HG03469 (cell line): Measurements from ENCODE around the gene NCAPH2.
"Not testable (repeated sequence)": the region's sequence is repeated elsewhere in the genome, so short reads cannot be mapped to it uniquely, and the experiment has no call there.

Experiments
- ATAC-seq: cut with Tn5 transposase; IDR thresholded peaks from one replicate; pipeline ENCODE4 v1.9.1; 2021; ENCODE audit warnings: mild to moderate bottlenecking, moderate library complexity, moderate number of reproducible peaks; ENCODE audit not compliant: unreplicated experiment

The NCAPH2 gene

DNA sequence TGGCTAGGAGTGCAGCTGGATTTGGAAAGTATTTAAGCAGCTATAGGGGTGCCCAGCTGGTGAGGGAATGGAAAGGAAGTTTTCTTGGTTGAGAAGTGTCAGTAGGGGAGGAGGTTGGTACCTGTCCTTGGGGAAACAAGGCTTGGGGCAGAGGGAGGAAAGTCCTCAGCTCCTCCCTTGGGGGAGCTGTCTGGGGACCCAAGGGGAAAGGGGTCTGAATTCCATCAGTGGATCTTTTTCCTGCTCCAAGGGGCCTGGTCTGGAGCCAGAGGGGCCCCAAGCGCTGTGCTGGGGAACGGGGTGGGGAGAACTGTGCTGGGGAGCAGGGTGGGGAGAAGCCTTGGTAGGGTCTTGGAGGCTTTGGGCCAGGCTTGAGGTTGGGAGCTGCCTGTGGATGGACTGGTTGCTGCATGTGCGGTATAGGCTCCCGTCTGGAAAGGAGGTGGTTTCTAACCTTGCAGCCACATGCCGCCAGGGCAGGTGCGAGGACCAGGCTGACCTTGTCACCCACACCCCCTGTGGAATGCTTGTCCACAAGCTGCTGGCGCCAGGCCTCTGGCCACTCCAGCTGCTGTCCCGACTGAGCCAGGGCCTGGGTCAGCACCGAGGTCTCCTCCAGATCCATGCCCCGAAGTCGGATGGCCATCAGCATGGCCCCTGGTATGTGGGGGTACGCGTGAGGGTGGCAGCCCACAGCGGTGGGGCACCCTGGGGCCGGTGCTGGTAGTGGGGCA lies 20.8 kb downstream of the NCAPH2 start:
- no peak for ATAC-seq

DNA sequence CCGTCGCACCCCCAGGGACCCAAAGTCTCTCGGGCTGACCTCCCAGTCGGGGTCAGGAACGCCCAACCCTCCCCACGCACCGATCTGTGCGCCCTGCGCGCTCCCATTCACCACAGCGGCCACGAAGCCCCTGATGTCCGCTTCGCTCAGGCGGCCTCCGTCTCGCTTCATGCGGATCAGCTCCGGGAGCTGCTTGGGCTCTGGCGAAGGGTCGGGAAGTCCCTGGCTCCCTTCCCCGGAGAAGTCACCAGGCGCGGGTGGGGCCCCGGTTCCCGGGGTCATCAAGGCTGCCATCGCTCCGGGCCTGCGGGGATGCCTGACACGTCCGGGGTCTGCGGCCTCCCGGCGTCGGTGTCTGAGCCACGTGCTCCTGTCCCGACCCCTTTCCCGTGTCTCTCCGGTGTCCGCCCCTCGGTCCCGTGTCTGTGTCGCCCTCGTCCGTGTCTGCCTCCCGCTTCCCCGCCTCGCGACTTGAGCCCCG lies 21.4 kb downstream of the NCAPH2 start:
- no peak for ATAC-seq

GRCh38 chr22:50529897-50530579 lies 22.0 kb downstream of the NCAPH2 start, which contains the start of gene TYMP:
Gene TYMP, minus strand, starts transcription at chr22:50530012. Its CDS starts 303 bp downstream, at chr22:50529709.
- no peak for ATAC-seq

DNA sequence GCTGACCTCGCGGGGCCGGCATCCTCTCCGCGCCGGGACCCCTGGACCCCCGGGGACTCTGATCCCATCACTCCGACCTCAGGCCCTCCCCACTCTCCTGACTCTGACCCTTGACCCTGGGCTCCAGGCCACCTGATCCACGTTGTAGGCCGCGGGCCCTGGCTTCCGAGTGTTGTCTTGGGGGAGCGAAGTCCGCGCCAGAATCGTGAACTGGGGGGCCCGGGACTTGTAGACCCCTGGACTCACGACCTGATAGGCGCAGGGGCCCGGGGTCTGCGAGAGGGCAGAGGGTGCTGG lies 22.5 kb downstream of the NCAPH2 start:
- ATAC-seq, result no peak

DNA sequence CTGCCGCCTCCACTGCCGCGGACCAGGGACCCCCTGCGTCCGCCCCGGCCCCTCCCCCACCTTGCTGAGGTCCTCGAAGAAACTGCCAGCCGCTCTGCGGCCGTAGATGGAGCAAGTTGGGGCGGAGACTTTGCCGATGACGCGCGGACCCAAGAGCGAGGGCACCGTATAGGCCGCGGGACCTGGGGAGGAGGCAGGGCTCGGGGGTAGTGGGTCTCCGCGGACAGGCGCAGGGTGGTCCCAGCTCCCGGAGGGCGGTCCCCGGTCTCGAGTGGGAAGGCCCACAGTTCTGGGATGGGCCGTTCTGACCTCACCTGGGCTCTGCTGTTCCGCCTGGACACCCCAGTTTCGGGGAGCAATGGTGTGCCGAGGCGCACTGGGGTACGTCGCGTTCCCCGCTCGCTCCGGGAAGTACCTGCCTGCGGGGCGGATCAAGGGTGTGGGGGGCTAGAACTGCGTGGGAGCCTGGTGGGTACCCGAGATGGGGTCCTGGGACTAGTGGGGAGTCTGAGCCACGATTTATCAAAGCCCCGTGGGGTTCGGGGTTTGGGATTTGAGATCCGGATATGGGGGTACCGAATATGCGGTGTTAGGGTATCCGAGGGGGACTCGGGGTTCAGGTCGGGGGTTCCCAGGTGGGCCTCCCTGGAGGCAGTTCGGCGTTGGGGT lies 23.0 kb downstream of the NCAPH2 start:
- ATAC-seq, result no peak

DNA sequence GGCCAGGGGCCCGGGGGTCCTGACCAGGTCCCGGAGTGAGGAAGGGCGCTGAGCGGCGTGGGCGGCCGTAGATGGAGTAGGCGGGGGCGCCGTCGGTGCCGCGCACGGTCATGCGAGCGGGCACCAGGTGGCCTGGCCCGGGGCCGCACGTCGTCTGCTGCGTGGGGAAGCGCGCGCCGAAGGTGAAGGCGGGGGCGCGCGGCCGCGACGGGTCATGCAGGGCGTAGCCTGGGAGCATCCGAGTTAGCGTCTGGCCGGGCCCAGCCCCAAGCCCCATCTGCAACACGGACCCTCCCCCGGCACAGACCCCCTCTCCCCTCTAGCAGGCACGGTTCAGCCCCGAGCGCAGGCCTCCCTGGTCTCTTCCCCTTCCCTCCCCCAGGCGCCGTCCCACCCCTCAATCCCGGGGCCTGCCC lies 23.5 kb downstream of the NCAPH2 start:
- no peak for ATAC-seq

DNA sequence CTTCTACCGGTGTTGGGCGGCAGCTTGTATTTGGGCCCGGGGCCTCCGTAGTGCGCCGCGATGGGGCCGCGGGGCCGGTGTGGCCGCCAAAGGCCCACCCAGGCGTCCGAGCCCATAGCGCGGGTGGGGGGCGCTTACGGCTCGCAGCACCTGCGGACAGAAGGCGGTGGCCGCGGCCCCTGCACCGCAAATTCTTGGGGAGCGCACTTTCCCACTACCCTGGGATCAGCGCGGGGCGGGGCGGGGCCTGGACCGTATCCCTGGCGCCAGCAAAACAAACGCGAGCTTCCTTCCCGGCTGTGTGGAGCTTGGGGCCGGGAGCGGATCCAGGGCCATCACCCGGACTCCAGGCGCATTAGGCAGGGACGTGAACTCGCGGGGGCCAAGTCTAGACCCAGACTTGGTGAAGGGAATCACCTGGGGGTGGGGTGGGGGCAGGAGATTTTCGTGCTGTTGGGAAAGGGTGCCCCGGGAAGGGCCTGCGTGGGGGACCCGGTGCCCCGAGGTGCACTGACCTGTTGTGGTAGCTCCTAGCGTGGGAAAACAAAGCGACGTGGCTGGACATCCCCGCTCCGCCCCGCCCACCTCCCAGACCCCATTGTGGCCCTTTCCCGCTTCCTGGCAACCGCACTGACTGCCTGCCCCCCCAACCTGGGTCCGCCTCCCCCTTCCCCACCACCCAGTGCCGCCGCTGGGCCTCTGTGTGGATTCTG lies 24.1 kb downstream of the NCAPH2 start:
- no peak for ATAC-seq

GRCh38 chr22:50532824-50533796 lies 25.1 kb downstream of the NCAPH2 start:
- no peak for ATAC-seq

DNA sequence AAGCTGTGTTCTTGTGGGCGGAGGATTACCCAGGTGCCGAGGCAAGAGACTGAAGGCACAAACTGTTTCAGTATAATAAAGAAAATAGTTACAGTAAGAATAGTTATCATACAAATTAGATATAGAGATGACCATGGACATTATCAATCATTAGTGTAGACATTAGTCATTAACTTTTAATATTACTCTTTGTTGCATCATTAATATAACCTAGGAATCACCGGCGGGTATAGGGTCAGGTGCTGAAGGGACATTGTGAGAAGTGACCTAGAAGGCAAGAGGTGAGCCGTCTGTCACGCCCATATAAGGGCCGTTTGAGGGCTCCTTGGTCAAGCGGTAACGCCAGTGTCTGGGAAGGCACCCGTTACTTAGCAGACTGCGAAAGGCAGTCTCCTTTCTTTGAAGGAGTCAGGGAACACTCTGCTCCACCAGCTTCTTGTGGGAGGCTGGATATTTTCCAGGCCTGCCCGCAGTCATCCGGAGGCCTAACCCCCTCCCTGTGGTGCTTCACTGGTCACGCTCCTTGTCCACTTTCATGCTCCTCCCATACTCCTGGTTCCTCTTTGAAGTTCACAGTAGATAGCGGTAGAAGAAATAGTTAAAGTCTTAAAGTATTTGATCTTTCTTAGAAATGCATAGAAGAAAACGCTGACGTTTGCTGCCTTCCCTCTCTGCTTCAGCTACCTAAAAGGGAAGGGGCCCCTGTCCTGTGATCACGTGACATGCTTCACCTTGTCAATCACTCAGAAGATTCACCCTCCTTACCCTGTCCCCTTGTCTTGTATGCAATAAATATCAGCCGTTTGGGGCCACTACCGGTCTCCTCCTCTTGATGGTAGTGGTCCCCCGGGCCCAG lies 26.1 kb downstream of the NCAPH2 start:
- not testable (repeated sequence) for ATAC-seq

DNA sequence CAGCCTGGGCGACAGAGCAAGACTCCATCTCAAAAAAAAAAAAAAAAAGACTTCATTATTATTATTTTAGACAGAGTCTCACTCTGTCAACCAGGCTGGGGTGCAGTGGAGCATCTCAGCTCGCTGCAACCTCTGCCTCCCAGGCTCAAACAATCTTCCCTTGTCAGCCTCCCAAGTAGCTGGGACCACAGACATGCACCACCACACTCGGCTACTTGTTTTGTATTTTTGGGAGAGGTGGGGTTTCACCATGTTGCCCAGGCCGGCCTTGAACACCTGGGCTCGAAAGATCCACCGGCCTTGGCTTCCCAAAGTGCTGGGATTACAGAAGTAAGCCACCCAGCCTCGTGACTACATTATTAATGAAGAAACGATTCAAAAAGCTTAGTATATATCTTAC lies 27.1 kb downstream of the NCAPH2 start:
- ATAC-seq, result no peak

GRCh38 chr22:50536226-50536625 lies 28.2 kb downstream of the NCAPH2 start:
- ATAC-seq, result no peak

GRCh38 chr22:50537765-50538164 lies 29.7 kb downstream of the NCAPH2 start:
- ATAC-seq, result no peak

DNA sequence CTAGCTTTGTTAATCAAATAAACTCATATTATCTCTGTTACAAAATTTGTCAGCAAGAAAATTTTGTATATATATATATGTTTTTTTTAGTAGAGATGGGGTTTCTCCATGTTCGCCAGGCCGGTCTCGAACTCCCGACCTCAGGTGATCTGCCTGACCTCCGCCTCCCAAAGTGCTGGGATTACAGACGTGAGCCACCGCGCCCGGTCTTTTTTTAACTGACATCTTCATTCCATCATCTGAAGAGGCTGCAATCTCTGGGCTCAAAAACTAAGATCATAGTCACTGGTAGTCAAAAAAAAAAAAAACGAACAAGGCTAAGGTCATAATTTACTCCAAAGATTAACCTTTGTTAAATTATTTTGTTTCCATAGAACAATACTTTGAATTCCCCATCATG lies 32.4 kb downstream of the NCAPH2 start:
- no peak for ATAC-seq

DNA sequence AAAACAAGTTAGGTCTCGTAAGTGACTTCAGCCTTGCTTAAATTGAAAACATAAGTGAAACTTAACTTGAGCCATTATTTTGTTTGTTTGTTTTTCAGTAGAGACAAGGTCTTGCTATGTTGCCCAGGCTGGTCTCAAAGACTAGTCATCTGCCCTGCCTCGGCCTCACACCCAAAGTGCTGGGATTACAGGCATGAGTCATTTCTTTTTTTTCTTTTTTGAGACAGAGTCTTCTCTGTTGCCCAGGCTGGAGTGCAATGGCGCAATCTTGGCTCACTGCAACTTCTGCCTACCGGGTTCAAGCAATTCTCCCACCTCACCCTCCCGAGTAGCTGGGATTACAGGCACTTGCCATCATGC lies 33.6 kb downstream of the NCAPH2 start:
- not testable (repeated sequence) for ATAC-seq

- no peak for ATAC-seq
These were observed 34.4 kb downstream of the NCAPH2 start for GRCh38 chr22:50542416-50542927.

GRCh38 chr22:50544078-50544745 lies 36.2 kb downstream of the NCAPH2 start:
- ATAC-seq, result no peak

DNA sequence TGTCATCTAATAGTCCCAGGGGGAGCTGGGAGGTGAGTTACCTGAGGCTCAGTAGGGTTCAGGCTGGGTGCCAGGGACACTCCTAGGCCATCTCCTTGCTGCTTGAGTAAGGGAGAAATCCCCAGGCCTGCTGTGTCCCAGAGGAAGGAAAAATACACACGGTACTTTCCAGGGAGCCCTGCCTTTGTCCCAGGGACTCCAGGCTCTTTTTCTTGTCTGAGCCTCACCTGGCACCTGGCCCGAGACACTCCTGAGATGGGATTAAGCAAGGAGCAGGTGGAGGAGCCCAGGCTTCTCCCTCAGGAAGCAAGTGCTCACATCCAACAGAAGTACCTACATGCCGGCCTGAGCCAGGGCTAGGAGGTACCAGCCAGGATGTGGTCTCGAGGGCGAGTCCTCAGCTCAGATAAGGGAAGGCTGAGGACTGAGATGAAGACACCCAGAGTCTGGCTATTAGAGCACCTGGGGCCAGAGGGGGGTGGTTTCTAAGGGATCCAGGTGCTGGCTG lies 36.8 kb downstream of the NCAPH2 start:
- ATAC-seq, result no peak
